ENCODE results near the gene PACSIN3. TPM values are rescaled to one million over a fixed set of nuclear protein-coding genes. Genes with fewer than 3 reads are reported as not detected.

The PACSIN3 gene
- total and polyA plus RNA-seq, 2 donors (not counting 3 experiments of a cell fraction or from before 2014, with no cell fraction given), result 15.2 to 27.2 TPM

- Histone ChIP-seq H4K20me1 (replicated peaks; ENCODE audit: control insufficient read depth, extremely low read depth, insufficient read depth, low read length) (no peaks in the 10 kb centered on the region), H3K4me2 (ENCODE audit: insufficient read depth, low read length) (no peak overlapping the region), H3K4me3 (replicated peaks in 1 of 3; ENCODE audit: insufficient read depth in 1 of 3, low read depth in 1 of 3, low read length in 3 of 3) (no peak overlapping the region), H3K36me3 (ENCODE audit: control insufficient read depth in 2 of 2, extremely low read depth in 1 of 2, insufficient read depth in 2 of 2, low read length in 2 of 2) (peaks cover 11 to 42% of the 10 kb centered on the region in 2 experiments), H3K79me2 (ENCODE audit: control insufficient read depth, insufficient read depth, low read length) (peaks cover 54% of the 10 kb centered on the region), H3K9ac (replicated peaks; ENCODE audit: extremely low read depth, insufficient read depth, low read length) (no peak overlapping the region), H3K27ac (ENCODE audit: insufficient read depth, low read depth, low read length) (no peak overlapping the region), H2AFZ (ENCODE audit: low read depth, low read length) (no peak overlapping the region), H3K4me1 (ENCODE audit: control insufficient read depth, extremely low read depth, insufficient read depth, low read length) (peaks cover 13% of the 10 kb centered on the region), H3K27me3 (ENCODE audit: control insufficient read depth in 2 of 2, insufficient read depth in 2 of 2, low read length in 2 of 2) (no peaks in the 10 kb centered on the region), H3K9me1 (replicated peaks; ENCODE audit: control insufficient read depth, extremely low read depth, insufficient read depth, low read length) (no peaks in the 10 kb centered on the region), H3K9me3 (replicated peaks; ENCODE audit: control insufficient read depth, insufficient read depth, low read length) (no peaks in the 10 kb centered on the region)
- no peak for DNase-seq (ENCODE audit: low read depth, low spot score)
- BruUV-seq (replicated peaks), result no TSS peak
- intact Hi-C loops (cut with micrococcal nuclease) (no loop called here), dilution Hi-C loops (cut with MboI; ENCODE audit: extremely low pct_ligation_motif_present, low sequenced_read_pairs) (no loop called here)
- no peak for FAIRE-seq
- POLR2A ChIA-PET, result no interaction called here
- TF ChIP-seq POLR2A (IDR thresholded peaks at IDR 0.05; ENCODE audit: low read depth, low read length), result no peak
- TF ChIP-seq POLR2AphosphoS5 (IDR thresholded peaks at IDR 0.05; ENCODE audit: insufficient read depth, low read depth, low read length), result no peak
- no peak for TF ChIP-seq GATA2 (IDR thresholded peaks at IDR 0.05; ENCODE audit: insufficient read depth, insufficient read length, low read depth, low read length)
- no peak for TF ChIP-seq EZH2 (IDR thresholded peaks at IDR 0.05; ENCODE audit: borderline replicate concordance, low read depth, low read length, severe bottlenecking)
- no peak for TF ChIP-seq JUN (IDR thresholded peaks at IDR 0.05; ENCODE audit: borderline replicate concordance, insufficient read depth, insufficient read length, low read depth)
- TF ChIP-seq FOS (IDR thresholded peaks at IDR 0.05; ENCODE audit: borderline replicate concordance, insufficient read depth, low read length), result no peak
- no peak for TF ChIP-seq MYC (IDR thresholded peaks at IDR 0.05; ENCODE audit: low read depth, low read length)
- no peak for TF ChIP-seq CTCF (IDR thresholded peaks at IDR 0.05; ENCODE audit: extremely low read depth in 1 of 2, insufficient read depth in 1 of 2, low read depth in 1 of 2, low read length in 2 of 2)
- TF ChIP-seq MAX (IDR thresholded peaks at IDR 0.05; ENCODE audit: insufficient read depth, insufficient read length), result no peak
- CTCF ChIA-PET, result interaction anchor here (0.8 to 2.5 kb wide), 5 partner anchors 10 to 182 kb away, joined by 3 to 11 read pairs (median 6); no protein-coding TSS in a partner anchor
These were observed 13.4 kb downstream of the PACSIN3 start for GRCh38 chr11:47172740-47173336.

All from endothelial cell of umbilical vein (primary cell).